CD14-positive monocyte (primary cell): ENCODE measurements around the gene MAGEA11. TPM values are rescaled to one million over a fixed set of nuclear protein-coding genes. Genes with fewer than 3 reads are reported as not detected.

ENCODE experiments used
- DNase-seq, 3 donors: peaks; one replicate each; pipeline ENCODE4 v3.0.0-alpha.2; 2011 to 2022
- H2AFZ ChIP-seq: 2 replicates; pipeline ENCODE4 v1.6.0; 2012; ENCODE audit warnings: mild to moderate bottlenecking, low read depth, low read length, inconsistent platforms; ENCODE audit not compliant: insufficient read depth, poor library complexity, severe bottlenecking
- H3K27ac ChIP-seq, 2 donors: 1 replicate in 1 of 2; 2 replicates in 1 of 2; pipeline ENCODE4 v1.5.1; 2012 to 2013; ENCODE audit warnings: low read length in 2 of 2, control low read depth in 1 of 2, inconsistent platforms in 1 of 2, low read depth in 1 of 2, mild to moderate bottlenecking in 1 of 2
- H3K27me3 ChIP-seq, 2 donors: one replicate each; pipeline versions ENCODE4 v1.6.0 to v1.6.1; 2011 to 2013; ENCODE audit warnings: low read length in 2 of 2; ENCODE audit not compliant: control insufficient read depth in 2 of 2, insufficient read depth in 2 of 2
- H3K36me3 ChIP-seq, 2 donors: replicated peaks in 1 of 2; 1 replicate in 1 of 2; 2 replicates in 1 of 2; pipeline versions ENCODE4 v1.5.1 to v1.6.1; 2012 to 2013; ENCODE audit warnings: low read length in 2 of 2, control low read depth in 1 of 2, inconsistent platforms in 1 of 2, mild to moderate bottlenecking in 1 of 2; ENCODE audit not compliant: insufficient read depth in 2 of 2, control insufficient read depth in 1 of 2
- H3K4me1 ChIP-seq, 2 donors: 1 replicate in 1 of 2; 2 replicates in 1 of 2; pipeline versions ENCODE4 v1.5.1 to v1.6.1; 2012 to 2013; ENCODE audit warnings: low read length in 2 of 2, control low read depth in 1 of 2, inconsistent platforms in 1 of 2, mild to moderate bottlenecking in 1 of 2, moderate library complexity in 1 of 2; ENCODE audit not compliant: insufficient read depth in 2 of 2, control insufficient read depth in 1 of 2
- H3K4me2 ChIP-seq: replicated peaks from 2 replicates; pipeline ENCODE3; 2012; ENCODE audit warnings: low read length, moderate library complexity, mild to moderate bottlenecking; ENCODE audit not compliant: poor library complexity, severe bottlenecking; ENCODE audit errors: extremely low read depth
- H3K4me3 ChIP-seq, 3 experiments: fragments of 200-600 bp in 1 of 3; sonication (generic) in 1 of 3; replicated peaks in 1 of 3; 1 replicate in 2 of 3; 2 replicates in 1 of 3; pipeline ENCODE4 v1.5.1; 2011 to 2013; ENCODE audit warnings: low read length in 3 of 3, mild to moderate bottlenecking in 3 of 3, control low read depth in 2 of 3, low read depth in 2 of 3, inconsistent platforms in 1 of 3, moderate library complexity in 1 of 3
- H3K79me2 ChIP-seq: 2 replicates; pipeline ENCODE4 v1.6.0; 2012; ENCODE audit warnings: mild to moderate bottlenecking, control low read depth, inconsistent platforms, low read length, moderate library complexity; ENCODE audit not compliant: insufficient read depth
- H3K9ac ChIP-seq: 2 replicates; pipeline ENCODE4 v1.6.0; 2017; ENCODE audit warnings: low read length, mild to moderate bottlenecking; ENCODE audit not compliant: insufficient read depth, poor library complexity, severe bottlenecking
- H3K9me3 ChIP-seq, 2 donors: replicated peaks in 1 of 2; 1 replicate in 1 of 2; 2 replicates in 1 of 2; pipeline versions ENCODE4 v1.5.1 to v1.6.1; 2012 to 2013; ENCODE audit warnings: low read length in 2 of 2, control low read depth in 1 of 2; ENCODE audit not compliant: control insufficient read depth in 1 of 2, insufficient read depth in 1 of 2
- H4K20me1 ChIP-seq: 2 replicates; pipeline ENCODE4 v1.6.0; 2012; ENCODE audit warnings: mild to moderate bottlenecking, low read length, control low read depth, moderate library complexity; ENCODE audit not compliant: insufficient read depth
- H3K27ac Mint-ChIP-seq, 7 donors: one replicate each; pipeline ENCODE4 v1.8.0; 2020; ENCODE audit warnings: mild to moderate bottlenecking in 7 of 7, mixed read lengths in 7 of 7, moderate library complexity in 6 of 7, inconsistent platforms in 2 of 7
- H3K27me3 Mint-ChIP-seq, 3 donors: one replicate each; pipeline ENCODE4 v1.8.0; 2021 to 2022; ENCODE audit warnings: low read depth in 3 of 3, mild to moderate bottlenecking in 3 of 3, mixed read lengths in 3 of 3, moderate library complexity in 3 of 3, inconsistent platforms in 1 of 3
- H3K36me3 Mint-ChIP-seq, 2 donors: one replicate each; pipeline ENCODE4 v1.8.0; 2020; ENCODE audit warnings: mixed read lengths in 2 of 2, inconsistent platforms in 1 of 2, mild to moderate bottlenecking in 1 of 2
- H3K4me1 Mint-ChIP-seq: one replicate; pipeline ENCODE4 v1.8.0; 2020; ENCODE audit warnings: mild to moderate bottlenecking, mixed read lengths
- H3K4me3 Mint-ChIP-seq, 2 donors: one replicate each; pipeline ENCODE4 v1.8.0; 2020; ENCODE audit warnings: mild to moderate bottlenecking in 2 of 2, mixed read lengths in 2 of 2, moderate library complexity in 1 of 2
- H3K9me3 Mint-ChIP-seq, 7 donors: one replicate each; pipeline ENCODE4 v1.8.0; 2020 to 2022; ENCODE audit warnings: mixed read lengths in 7 of 7, mild to moderate bottlenecking in 6 of 7, moderate library complexity in 6 of 7, inconsistent platforms in 2 of 7
- CTCF ChIP-seq: fragments of 200-600 bp; IDR thresholded peaks from one replicate; pipeline ENCODE4 v1.8.0; 2022; ENCODE audit warnings: antibody characterized with exemption, mild to moderate bottlenecking
- WGBS: methylation state at CpG from one replicate; pipeline ENCODE4 v1.1.5; 2013; ENCODE audit warnings: missing lambda C conversion rate; ENCODE audit not compliant: insufficient coverage; 5-methylcytosine and 5-hydroxymethylcytosine counted together
- intact Hi-C, 2 donors: fragments of 100-400 bp; cut with micrococcal nuclease; formaldehyde crosslinking; loops; one replicate each; pipeline versions ENCODE4 v1.15.0 to v1.15.1; 2023
- polyA plus RNA-seq, 3 donors: library from polyadenylated mRNA; depleted of rRNA in 1 of 3; unstranded in 2 of 3; stranded (reverse) in 1 of 3; fragments of 300-500 nt in 2 of 3; fragments of >200 nt in 1 of 3; fragmentation: Illumina TruSeq in 2 of 3; gene quantifications; 1 replicate in 2 of 3; 2 replicates in 1 of 3; pipeline ENCODE4 v1.2.3, GENCODE V29; 2012 to 2021
- small RNA-seq: library from RNA; depleted of rRNA; stranded (forward); fragments of <200 nt; gene quantifications from one replicate; pipeline ENCODE3, GENCODE V24; 2012; ENCODE audit warnings: low read depth; ENCODE audit not compliant: insufficient read length

The MAGEA11 gene
- polyA plus RNA-seq, 3 donors: not detected

GRCh38 chrX:149762696-149763614, 51.1 kb downstream of the MAGEA11 start:
- intact Hi-C loops: no loop called here
- H3K4me3 Mint-ChIP-seq: no peak overlapping the region
- no peak for DNase-seq

More at GRCh38 chrX:149762696-149763614, 51.1 kb downstream of the MAGEA11 start:
- Histone ChIP-seq H3K4me2 (no peak overlapping the region), H3K9me3 (no peaks in the 10 kb centered on the region), H3K36me3 (no peaks in the 10 kb centered on the region), H2AFZ (no peak overlapping the region), H3K9ac (no peak overlapping the region), H4K20me1 (no peaks in the 10 kb centered on the region), H3K27me3 (no peaks in the 10 kb centered on the region), H3K27ac (no peak overlapping the region), H3K4me1 (no peaks in the 10 kb centered on the region), H3K79me2 (no peaks in the 10 kb centered on the region), H3K4me3 (no peak overlapping the region)
- Mint-ChIP-seq H3K9me3 (peaks cover 0 to 10% (median 2%) of the 10 kb centered on the region in 7 donors), H3K36me3 (no peaks in the 10 kb centered on the region), H3K27ac (no peak overlapping the region), H3K4me1 (no peaks in the 10 kb centered on the region), H3K27me3 (peaks cover 0 to 7% (median 0%) of the 10 kb centered on the region in 3 donors)
- no CpG with 5 or more reads among the region's 11 CpGs for WGBS
- TF ChIP-seq CTCF: no peak

Small RNAs within 50 kb of the gene (small RNA-seq; reads per million reads assigned to genes)
- gene AC244098.1 (not detected), gene AC244098.2 (not detected), gene AC244098.3 (not detected)

Other genes with a start within 250 kb of the MAGEA11 start
- gene IDS, start 206.8 kb upstream of the MAGEA11 start, polyA plus RNA-seq: 100 to 1,000 TPM in 1 of 3 donors, 10 to 100 TPM in 2; 79.5 to 113 (median 94.3) TPM
- 10 to 100 TPM; 15.5 to 48.6 (median 20.7) TPM for gene EOLA1, start 171.0 kb upstream of the MAGEA11 start, polyA plus RNA-seq
- gene HSFX3, start 162.1 kb upstream of the MAGEA11 start, polyA plus RNA-seq: not detected
- gene MAGEA9B, start 124.6 kb upstream of the MAGEA11 start, polyA plus RNA-seq: not detected
- gene HSFX2, start 116.7 kb upstream of the MAGEA11 start, polyA plus RNA-seq: under 1 TPM in 1 of 3 donors, not detected in 2; 0.11 TPM
- 10 to 100 TPM in 2 of 3 donors, 1 to 10 TPM in 1; 9.1 to 12.8 (median 12.0) TPM for gene TMEM185A, start 80.3 kb upstream of the MAGEA11 start, polyA plus RNA-seq
- under 1 TPM in 1 of 3 donors, not detected in 2; 0.35 TPM for gene HSFX1, start 62.0 kb downstream of the MAGEA11 start, polyA plus RNA-seq
- not detected for gene MAGEA9, start 69.9 kb downstream of the MAGEA11 start, polyA plus RNA-seq
- not detected for gene MAGEA8, start 169.1 kb downstream of the MAGEA11 start, polyA plus RNA-seq
- not detected for gene HSFX4, start 217.5 kb downstream of the MAGEA11 start, polyA plus RNA-seq
- 10 to 100 TPM; 10.1 to 66.6 (median 22.5) TPM for gene EOLA2, start 226.4 kb downstream of the MAGEA11 start, polyA plus RNA-seq